T47D (cell line): ENCODE data around the gene TRIM33.

ENCODE experiments used
- DNase-seq, 2 experiments: peaks; one replicate each; pipeline versions ENCODE4 v3.0.0 to v3.0.0-alpha.2; 2011 to 2012; ENCODE audit warnings: low read depth in 1 of 2, low spot score in 1 of 2
- JUND ChIP-seq: IDR thresholded peaks from 2 replicates; pipeline ENCODE4 v1.6.1; 2012; ENCODE audit warnings: low read depth
- in situ Hi-C: cut with HindIII; loops from 2 replicates; pipeline ENCODE4 v1.10.0; 2016; ENCODE audit warnings: low sequenced_read_pairs, low pct_unique_long_range_greater_than_20kb

The TRIM33 gene

DNA sequence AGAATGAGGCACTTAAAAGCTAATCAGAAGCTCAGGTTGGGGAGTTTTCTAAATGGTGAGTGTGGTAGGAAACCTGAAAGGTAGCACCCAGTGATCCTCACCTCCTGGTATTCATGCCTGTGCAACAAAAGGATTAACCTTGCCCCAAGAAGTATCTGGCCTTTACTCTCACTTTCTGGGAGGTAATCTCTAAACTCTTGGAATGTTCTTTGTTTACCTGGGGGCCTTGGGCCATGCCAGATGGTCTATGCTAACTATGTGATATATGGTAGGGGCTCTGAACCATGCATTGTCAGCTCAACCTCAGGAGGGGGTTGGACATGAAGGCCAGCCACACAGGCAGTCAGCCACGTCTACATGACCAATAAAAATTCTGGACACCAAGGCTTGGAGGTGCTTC is 24.4 kb upstream of the TRIM33 start:
- DNase-seq: no peak
- TF ChIP-seq JUND: no peak
- in situ Hi-C loops: no loop called here

DNA sequence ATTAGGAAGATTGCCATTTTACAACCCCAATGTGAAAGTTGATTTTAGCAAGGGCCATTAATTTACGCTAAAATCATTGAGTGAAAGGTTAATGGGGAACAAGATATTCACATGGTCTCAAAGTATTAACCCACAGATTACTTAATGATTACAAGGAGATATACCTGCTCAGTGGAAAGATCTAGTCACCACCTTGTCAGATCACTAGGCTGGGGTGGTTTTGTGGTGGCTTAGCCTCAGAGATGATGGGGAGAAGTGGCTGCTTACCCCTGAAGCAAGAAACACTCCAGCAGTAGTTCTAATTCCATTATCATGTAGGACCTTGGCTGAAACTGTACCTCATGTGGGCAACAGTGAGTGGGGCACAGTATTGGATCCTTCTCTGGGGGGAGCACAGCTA is 20.1 kb upstream of the TRIM33 start:
- DNase-seq: no peak
- no peak for TF ChIP-seq JUND
- in situ Hi-C loops: no loop called here

- TF ChIP-seq JUND: no peak
- no peak for DNase-seq
- in situ Hi-C loops: no loop called here
Measured at GRCh38 chr1:114530224-114530623, 19.2 kb upstream of the TRIM33 start.

DNA sequence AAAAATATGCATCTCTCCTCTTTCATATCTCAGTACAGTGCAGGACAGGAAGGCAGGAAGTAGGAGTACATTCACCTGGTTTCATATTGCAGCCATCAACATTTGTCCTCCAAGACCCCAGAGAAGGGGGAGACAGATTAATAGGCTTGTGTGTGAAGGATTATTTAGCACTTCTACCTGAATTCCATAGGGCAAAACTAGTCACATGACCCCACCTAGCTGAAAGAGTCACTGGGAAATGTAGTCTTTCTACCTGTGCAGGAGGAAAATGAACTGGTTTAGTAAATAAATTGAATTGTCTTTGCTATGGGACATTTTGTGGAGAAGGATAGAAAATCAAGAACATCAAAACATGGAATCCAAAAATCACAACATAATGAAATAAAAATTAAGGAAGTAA is 13.9 kb upstream of the TRIM33 start:
- no peak for TF ChIP-seq JUND
- no peak for DNase-seq
- in situ Hi-C loops: no loop called here

DNA sequence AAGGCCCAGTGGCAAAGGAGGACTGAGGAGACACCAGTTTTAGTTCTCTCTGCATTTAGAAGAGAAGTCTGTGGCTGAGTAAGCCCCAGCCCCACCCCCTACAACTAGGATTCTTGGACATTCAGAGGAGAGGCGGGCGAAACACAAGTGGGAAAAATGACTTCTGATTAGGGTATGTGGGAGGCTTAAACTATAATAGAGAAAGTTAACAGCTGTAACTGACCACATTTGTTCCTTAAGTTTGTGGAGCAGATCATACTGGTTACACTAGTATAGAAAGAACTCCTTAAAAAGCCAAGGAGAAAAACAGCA is 11.2 kb upstream of the TRIM33 start:
- no peak for TF ChIP-seq JUND
- in situ Hi-C loops: no loop called here
- no peak for DNase-seq

- in situ Hi-C loops: no loop called here
- DNase-seq: no peak
Measured at GRCh38 chr1:114521396-114522263, 10.6 kb upstream of the TRIM33 start.

GRCh38 chr1:114517348-114517747 is 6.3 kb upstream of the TRIM33 start:
- no peak for DNase-seq
- in situ Hi-C loops: no loop called here
- no peak for TF ChIP-seq JUND

More at GRCh38 chr1:114521396-114522263, 10.6 kb upstream of the TRIM33 start:
- no peak for TF ChIP-seq JUND

DNA sequence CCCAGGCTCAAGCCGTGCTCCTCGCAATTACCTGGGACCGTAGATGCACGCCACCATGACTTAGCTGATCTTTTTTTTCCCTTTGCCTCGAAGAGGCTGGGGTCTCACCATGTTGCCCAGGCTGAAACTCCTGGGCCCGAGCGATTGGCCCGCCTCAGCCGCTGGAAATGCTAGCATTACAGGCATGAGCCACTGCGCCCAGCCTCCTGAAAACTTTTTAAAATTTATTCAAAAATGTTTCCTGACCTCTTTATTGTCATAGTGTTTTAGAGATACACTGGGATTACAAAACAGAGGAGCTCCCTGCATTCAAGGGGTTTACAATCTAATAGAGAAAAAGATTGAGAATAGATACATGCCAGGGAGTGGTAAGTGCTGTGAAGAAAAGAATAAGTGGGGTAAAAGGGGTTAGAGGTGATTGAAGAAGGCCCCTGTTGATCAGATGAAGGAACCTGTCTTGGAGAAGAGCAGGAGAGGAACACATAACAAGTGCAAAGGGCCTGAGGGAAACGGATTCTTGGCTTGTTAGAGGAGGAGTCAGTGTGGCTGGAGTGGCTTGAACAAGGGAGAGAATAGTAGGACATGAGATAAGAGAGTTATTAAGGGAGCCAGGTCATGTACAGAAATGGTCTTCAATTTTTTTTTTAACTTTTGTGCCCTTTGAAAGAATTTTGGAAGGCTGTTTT is 1.7 kb upstream of the TRIM33 start:
- no peak for TF ChIP-seq JUND
- DNase-seq: no peak
- in situ Hi-C loops: no loop called here

DNA sequence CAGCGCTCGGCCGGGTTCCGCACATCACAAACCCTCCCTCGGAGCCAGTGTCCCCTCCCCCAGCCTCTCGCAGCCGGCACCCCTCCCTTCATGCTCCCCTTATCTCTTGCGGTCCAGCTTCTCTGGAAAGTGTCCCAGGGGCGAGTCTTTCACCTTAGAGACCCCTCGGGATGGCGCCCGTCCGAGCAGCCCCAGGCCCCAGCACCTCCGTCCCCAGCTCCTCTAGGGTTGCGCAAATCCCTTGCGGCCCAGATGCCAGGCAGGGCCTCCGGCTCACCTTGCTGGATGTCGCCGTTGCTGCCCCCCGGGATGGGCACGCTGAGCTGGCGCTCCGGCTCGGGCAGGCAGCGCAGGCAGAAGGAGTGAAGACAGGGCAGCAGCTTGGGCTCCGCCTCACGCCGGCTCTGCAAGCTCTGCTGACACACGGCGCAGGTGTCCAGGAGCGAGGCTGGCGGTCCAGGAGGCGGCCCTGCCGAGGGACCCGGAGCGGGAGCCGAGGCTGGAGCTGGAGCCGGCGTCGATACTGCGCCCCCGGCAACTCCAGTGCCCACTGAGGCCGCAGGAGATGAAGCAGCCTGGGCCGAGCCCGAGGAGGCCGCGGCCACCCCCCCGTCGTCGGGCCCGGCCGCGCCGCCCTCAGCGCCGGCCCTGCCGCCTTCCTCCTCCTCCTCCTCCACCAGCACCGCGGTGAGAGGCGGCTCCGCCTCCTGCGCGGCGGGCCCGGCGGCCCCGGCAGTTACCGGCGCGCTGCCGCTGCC is 550 bp downstream of the TRIM33 start:
- peak in 1 of 2 experiments; percentile 53 for DNase-seq
- no peak for TF ChIP-seq JUND
- in situ Hi-C loops: no loop called here

- no peak for TF ChIP-seq JUND
- DNase-seq: no peak
Measured at GRCh38 chr1:114509596-114510273, 1.3 kb downstream of the TRIM33 start.

GRCh38 chr1:114508386-114508898 is 2.6 kb downstream of the TRIM33 start:
- in situ Hi-C loops: no loop called here
- no peak for TF ChIP-seq JUND
- DNase-seq: no peak

More at GRCh38 chr1:114509596-114510273, 1.3 kb downstream of the TRIM33 start:
- in situ Hi-C loops: no loop called here

DNA sequence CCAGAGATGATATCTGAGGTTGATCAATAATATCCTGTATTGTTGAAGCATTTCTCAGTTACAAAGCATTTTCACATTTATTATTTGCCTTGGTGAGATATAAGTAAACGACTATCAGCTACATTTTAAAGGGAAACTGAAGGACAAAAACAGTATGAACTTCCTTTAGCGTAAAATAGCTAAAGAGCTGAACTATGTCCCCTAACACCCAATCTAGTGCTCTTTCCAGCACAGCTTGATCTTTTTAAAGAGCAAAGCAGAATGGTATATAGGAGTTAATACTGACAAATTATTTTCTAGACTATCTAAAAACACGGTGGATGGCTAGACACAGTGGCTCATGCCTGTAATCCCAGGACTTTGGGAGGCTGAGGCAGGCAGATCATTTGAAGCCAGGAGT is 3.5 kb downstream of the TRIM33 start:
- in situ Hi-C loops: no loop called here
- no peak for DNase-seq
- no peak for TF ChIP-seq JUND

DNA sequence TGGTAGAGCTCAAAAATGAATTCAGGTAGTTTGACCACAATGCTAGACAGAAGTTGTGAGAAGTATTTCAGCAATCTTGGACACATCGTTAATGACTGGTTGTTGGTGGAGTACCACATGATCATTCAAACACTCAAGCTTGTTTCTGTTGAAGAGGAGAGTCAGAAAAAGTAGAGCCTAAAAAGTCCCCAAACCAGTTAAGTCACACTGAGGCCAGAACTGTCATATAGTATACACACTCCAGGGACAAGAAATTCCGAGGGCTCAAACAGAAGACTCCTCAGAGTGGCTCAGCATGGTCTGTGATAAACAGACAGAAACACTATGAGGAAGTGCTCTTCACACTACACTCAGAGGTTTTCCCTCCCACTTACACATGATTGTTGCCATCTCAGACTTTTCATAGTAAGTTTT is 5.8 kb downstream of the TRIM33 start:
- in situ Hi-C loops: no loop called here
- no peak for TF ChIP-seq JUND
- DNase-seq: peak in 1 of 2 experiments; percentile 73
